Lower lobe of right lung (tissue), 2 donors: ENCODE results near the gene TRMU. TPM values are rescaled to one million over a fixed set of nuclear protein-coding genes. Genes with fewer than 3 reads are reported as not detected.

Source experiments
- ATAC-seq, 2 donors: fragments of 200-7000 bp; cut with Tn5 transposase; one replicate each; pipeline ENCODE4 v1.9.1; 2020 to 2022; ENCODE audit warnings: mild to moderate bottlenecking in 2 of 2, moderate library complexity in 2 of 2
- DNase-seq: peaks from one replicate; pipeline ENCODE4 v3.0.0-alpha.2; 2020
- H3K27ac ChIP-seq: fragments of 200-600 bp; one replicate; pipeline ENCODE4 v1.8.0; 2022
- H3K27me3 ChIP-seq: fragments of 200-600 bp; one replicate; pipeline ENCODE4 v1.8.0; 2022; ENCODE audit warnings: low read depth
- H3K36me3 ChIP-seq: fragments of 200-600 bp; one replicate; pipeline ENCODE4 v1.8.0; 2022; ENCODE audit warnings: mild to moderate bottlenecking
- H3K4me1 ChIP-seq: fragments of 200-600 bp; one replicate; pipeline ENCODE4 v1.8.0; 2022
- H3K4me3 ChIP-seq: fragments of 200-600 bp; one replicate; pipeline ENCODE4 v1.8.0; 2022; ENCODE audit warnings: mild to moderate bottlenecking
- H3K9me3 ChIP-seq: fragments of 200-600 bp; one replicate; pipeline ENCODE4 v1.8.0; 2022
- CTCF ChIP-seq: fragments of 200-600 bp; IDR thresholded peaks from one replicate; pipeline ENCODE4 v1.8.0; 2022; ENCODE audit warnings: antibody characterized with exemption, mild to moderate bottlenecking
- intact Hi-C: fragments of 100-400 bp; cut with DNase I; formaldehyde crosslinking; loops from one replicate; pipeline ENCODE4 v1.11.0; 2022
- total RNA-seq: library from RNA; stranded (reverse); fragmentation: NEBNext Ultra II Directional; extraction: Animal tissue kit (Norgen Biotek cat#: 25700); gene quantifications from one replicate; pipeline ENCODE4 v1.2.1, GENCODE V29; 2021
- donor health status: DM: no; HTN: yes; CAD: no; lungs with severe emphysema.

The TRMU gene
- total RNA-seq, 1 donor from 2014 or later: 33.5 TPM

DNA sequence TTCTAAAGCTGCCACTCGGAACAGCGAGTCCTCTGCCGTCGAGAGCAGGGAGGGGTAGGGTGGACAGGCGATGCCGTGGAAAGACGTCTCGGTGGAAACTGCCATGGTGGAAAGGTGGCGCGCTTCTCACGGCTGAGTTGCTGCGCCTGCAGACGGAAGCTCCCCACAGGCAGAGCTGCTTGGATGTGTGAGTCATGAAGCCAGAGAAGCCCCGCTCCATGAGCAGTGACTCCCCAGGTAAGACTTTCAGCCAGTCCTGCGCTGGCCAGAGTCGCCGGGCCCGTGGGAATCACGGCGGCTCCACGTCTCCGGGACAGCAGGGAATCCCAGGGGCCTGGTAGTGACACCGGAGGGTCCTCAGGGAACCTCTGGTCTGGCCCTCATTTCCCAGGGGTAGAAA lies 4.0 kb upstream of the TRMU start:
- Histone ChIP-seq H3K4me3 (no peak overlapping the region), H3K27ac (no peak overlapping the region), H3K27me3 (no peaks in the 10 kb centered on the region), H3K4me1 (peaks cover 9% of the 10 kb centered on the region), H3K36me3 (no peaks in the 10 kb centered on the region), H3K9me3 (no peaks in the 10 kb centered on the region)
- ATAC-seq (no peak), DNase-seq (peak; percentile 44)
- TF ChIP-seq CTCF: no peak
- intact Hi-C loops: no loop called here

- ATAC-seq: peak; percentile 50 to 53
- Histone ChIP-seq H3K27ac (peak overlapping the region; percentile 86), H3K4me1 (peaks cover 24% of the 10 kb centered on the region), H3K9me3 (no peaks in the 10 kb centered on the region), H3K27me3 (no peaks in the 10 kb centered on the region), H3K36me3 (peaks cover 39% of the 10 kb centered on the region), H3K4me3 (peak overlapping the region; percentile 100)
- TF ChIP-seq CTCF: no peak
- peak; percentile 59 for DNase-seq
- intact Hi-C loops: no loop called here
Measured at GRCh38 chr22:46336119-46337078, 885 bp downstream of the TRMU start.

GRCh38 chr22:46337870-46338269 lies 2.4 kb downstream of the TRMU start:
- H3K27ac ChIP-seq: no peak overlapping the region
- H3K4me1 ChIP-seq: peaks cover 24% of the 10 kb centered on the region
- no peaks in the 10 kb centered on the region for H3K9me3 ChIP-seq
- ATAC-seq (no peak), DNase-seq (peak; percentile 24)
- H3K36me3 ChIP-seq: peaks cover 53% of the 10 kb centered on the region
- no peak overlapping the region for H3K4me3 ChIP-seq
- TF ChIP-seq CTCF: no peak
- H3K27me3 ChIP-seq: no peaks in the 10 kb centered on the region
- intact Hi-C loops: no loop called here

GRCh38 chr22:46338636-46339035 lies 3.1 kb downstream of the TRMU start:
- no peak for ATAC-seq
- DNase-seq: peak; percentile 17
- intact Hi-C loops: no loop called here
- no peak overlapping the region for H3K27ac ChIP-seq
- H3K9me3 ChIP-seq: no peaks in the 10 kb centered on the region
- no peak for TF ChIP-seq CTCF
- H3K27me3 ChIP-seq: no peaks in the 10 kb centered on the region
- H3K36me3 ChIP-seq: peaks cover 61% of the 10 kb centered on the region
- H3K4me3 ChIP-seq: no peak overlapping the region
- H3K4me1 ChIP-seq: peaks cover 24% of the 10 kb centered on the region

DNA sequence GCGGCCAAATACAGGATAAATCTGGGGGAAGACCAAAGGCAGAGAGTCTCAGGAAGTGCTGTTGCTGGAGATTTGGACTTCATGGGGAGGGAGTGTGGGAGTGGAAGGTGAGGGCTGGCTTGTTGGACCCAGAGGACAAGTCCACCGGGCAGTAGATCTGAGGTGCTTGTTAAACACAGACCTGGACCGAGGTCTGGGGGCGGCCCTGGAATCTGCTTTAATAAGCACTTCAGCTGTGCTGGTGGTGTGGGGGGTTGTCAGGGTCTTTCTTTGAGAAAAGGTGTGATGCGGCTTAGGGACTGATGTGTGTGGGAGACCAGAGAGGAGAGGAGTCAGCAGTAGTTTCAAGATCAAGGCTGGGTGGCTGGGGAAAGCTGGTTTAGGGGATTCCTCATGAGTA lies 4.4 kb downstream of the TRMU start:
- intact Hi-C loops: no loop called here
- no peaks in the 10 kb centered on the region for H3K27me3 ChIP-seq
- TF ChIP-seq CTCF: no peak
- peaks cover 74% of the 10 kb centered on the region for H3K36me3 ChIP-seq
- peaks cover 21% of the 10 kb centered on the region for H3K4me1 ChIP-seq
- H3K4me3 ChIP-seq: no peak overlapping the region
- no peaks in the 10 kb centered on the region for H3K9me3 ChIP-seq
- DNase-seq: peak; percentile 34
- ATAC-seq: no peak
- H3K27ac ChIP-seq: no peak overlapping the region
